WTC11 (cell line): ENCODE results near the gene PPAT.

Experiments used
- ATF1 ChIP-seq: sonication (generic); formaldehyde crosslinking; IDR thresholded peaks from 2 replicates; pipeline ENCODE4 v1.8.1; 2023; ENCODE audit warnings: mild to moderate bottlenecking, moderate library complexity, missing genetic modification reagents
- CREB1 ChIP-seq: sonication (generic); formaldehyde crosslinking; IDR thresholded peaks from 2 replicates; pipeline ENCODE4 v1.8.0; 2023; ENCODE audit warnings: mild to moderate bottlenecking, missing genetic modification reagents
- JUN ChIP-seq: sonication (generic); formaldehyde crosslinking; IDR thresholded peaks from 2 replicates; pipeline ENCODE4 v1.8.0; 2023; ENCODE audit warnings: mild to moderate bottlenecking, missing genetic modification reagents
- SP1 ChIP-seq: sonication (generic); formaldehyde crosslinking; conservative IDR thresholded peaks from 2 replicates; pipeline ENCODE4 v1.8.1; 2022; ENCODE audit warnings: missing genetic modification reagents
- TEAD1 ChIP-seq: sonication (generic); formaldehyde crosslinking; IDR thresholded peaks from 2 replicates; pipeline ENCODE4 v1.8.0; 2022; ENCODE audit warnings: mild to moderate bottlenecking, missing genetic modification reagents
- ZNF138 ChIP-seq: sonication (generic); formaldehyde crosslinking; conservative IDR thresholded peaks from 2 replicates; pipeline ENCODE4 v1.8.1; 2022; ENCODE audit warnings: mild to moderate bottlenecking, moderate library complexity, missing genetic modification reagents
- TF ChIP-seq, protein P1 (sequence below): fragments of 200-600 bp; IDR thresholded peaks from 2 replicates; pipeline ENCODE4 v1.8.0; 2022; ENCODE audit warnings: antibody characterized with exemption
- TF ChIP-seq, protein P2 (sequence below): fragments of 250-450 bp; sonication (Bioruptor Pico); conservative IDR thresholded peaks from 2 replicates; pipeline ENCODE4 v1.9.0; 2021; ENCODE audit warnings: mild to moderate bottlenecking
- TF ChIP-seq, protein P3 (sequence below): sonication (generic); formaldehyde crosslinking; IDR thresholded peaks from 2 replicates; pipeline ENCODE4 v1.8.0; 2022; ENCODE audit warnings: mild to moderate bottlenecking, missing genetic modification reagents
- TF ChIP-seq, protein P4 (sequence below): sonication (generic); formaldehyde crosslinking; IDR thresholded peaks from 2 replicates; pipeline ENCODE4 v1.8.1; 2023; ENCODE audit warnings: mild to moderate bottlenecking, missing genetic modification reagents, moderate library complexity
- TF ChIP-seq, protein P5 (sequence below): sonication (generic); formaldehyde crosslinking; IDR thresholded peaks from 2 replicates; pipeline ENCODE4 v1.8.1; 2022; ENCODE audit warnings: low read depth, mild to moderate bottlenecking, moderate library complexity, missing genetic modification reagents, borderline replicate concordance

DNA sequence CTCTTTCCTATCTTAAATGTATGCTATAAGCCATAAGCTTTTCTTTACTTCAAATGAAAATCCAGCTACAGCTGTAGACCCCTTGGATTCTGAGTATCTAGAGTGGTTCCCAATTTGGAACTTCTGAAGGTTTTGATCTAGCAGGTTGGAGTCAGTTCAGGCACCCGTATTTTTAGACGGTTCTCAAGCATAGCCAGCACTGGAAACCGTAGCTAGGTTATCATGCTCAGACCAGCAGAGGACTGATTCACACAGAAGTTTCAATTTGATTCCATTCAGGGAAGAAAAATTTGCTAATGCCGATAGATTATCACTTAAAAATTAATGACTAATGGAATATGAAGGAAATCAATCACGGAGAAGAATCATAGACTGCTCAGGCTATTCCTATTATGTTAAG, 11.2 kb downstream of the PPAT start:
- TF ChIP-seq SP1 (CRISPR knock-in tag) (no peak), TEAD1 (CRISPR knock-in tag) (no peak), ZNF138 (CRISPR knock-in tag) (no peak), CREB1 (CRISPR knock-in tag) (no peak), ATF1 (CRISPR knock-in tag) (no peak), JUN (CRISPR knock-in tag) (no peak)
- TF ChIP-seq, protein P1, sequence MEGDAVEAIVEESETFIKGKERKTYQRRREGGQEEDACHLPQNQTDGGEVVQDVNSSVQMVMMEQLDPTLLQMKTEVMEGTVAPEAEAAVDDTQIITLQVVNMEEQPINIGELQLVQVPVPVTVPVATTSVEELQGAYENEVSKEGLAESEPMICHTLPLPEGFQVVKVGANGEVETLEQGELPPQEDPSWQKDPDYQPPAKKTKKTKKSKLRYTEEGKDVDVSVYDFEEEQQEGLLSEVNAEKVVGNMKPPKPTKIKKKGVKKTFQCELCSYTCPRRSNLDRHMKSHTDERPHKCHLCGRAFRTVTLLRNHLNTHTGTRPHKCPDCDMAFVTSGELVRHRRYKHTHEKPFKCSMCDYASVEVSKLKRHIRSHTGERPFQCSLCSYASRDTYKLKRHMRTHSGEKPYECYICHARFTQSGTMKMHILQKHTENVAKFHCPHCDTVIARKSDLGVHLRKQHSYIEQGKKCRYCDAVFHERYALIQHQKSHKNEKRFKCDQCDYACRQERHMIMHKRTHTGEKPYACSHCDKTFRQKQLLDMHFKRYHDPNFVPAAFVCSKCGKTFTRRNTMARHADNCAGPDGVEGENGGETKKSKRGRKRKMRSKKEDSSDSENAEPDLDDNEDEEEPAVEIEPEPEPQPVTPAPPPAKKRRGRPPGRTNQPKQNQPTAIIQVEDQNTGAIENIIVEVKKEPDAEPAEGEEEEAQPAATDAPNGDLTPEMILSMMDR = no peak
- TF ChIP-seq, protein P2, sequence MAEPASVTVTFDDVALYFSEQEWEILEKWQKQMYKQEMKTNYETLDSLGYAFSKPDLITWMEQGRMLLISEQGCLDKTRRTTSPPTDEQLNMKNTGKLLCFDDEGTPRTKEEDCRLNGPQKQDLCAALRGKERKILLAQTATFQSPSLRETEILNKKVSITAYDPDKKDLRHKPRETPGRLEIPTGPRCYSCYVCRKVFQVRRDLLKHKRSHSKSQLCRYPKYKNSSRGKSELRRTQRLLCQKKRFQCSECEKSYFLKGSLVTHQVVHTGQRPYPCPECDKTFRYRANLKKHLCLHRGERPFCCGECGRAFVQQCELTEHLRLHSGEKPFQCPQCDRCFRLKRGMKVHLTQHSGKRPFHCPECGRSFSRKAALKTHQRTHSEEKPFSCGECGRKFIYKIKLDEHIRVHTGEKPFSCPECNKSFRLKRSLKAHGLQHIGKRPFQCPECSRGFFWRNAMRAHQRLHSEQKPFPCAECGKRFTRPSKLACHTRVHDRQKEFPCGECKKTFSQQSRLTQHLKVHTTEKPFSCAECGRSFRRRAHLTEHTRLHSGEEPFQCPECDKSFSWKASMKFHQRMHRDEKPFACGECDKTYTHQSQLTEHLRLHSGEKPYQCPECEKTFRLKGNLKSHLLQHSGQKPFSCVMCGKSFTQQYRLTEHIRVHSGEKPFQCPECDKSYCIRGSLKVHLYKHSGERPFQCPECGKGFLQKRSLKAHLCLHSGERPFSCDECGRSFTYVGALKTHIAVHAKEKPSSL (CRISPR knock-in tag) = no peak
- TF ChIP-seq, protein P3, sequence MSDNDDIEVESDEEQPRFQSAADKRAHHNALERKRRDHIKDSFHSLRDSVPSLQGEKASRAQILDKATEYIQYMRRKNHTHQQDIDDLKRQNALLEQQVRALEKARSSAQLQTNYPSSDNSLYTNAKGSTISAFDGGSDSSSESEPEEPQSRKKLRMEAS (CRISPR knock-in tag) = no peak
- TF ChIP-seq, protein P4, sequence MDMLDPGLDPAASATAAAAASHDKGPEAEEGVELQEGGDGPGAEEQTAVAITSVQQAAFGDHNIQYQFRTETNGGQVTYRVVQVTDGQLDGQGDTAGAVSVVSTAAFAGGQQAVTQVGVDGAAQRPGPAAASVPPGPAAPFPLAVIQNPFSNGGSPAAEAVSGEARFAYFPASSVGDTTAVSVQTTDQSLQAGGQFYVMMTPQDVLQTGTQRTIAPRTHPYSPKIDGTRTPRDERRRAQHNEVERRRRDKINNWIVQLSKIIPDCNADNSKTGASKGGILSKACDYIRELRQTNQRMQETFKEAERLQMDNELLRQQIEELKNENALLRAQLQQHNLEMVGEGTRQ = no peak
- TF ChIP-seq, protein P5, sequence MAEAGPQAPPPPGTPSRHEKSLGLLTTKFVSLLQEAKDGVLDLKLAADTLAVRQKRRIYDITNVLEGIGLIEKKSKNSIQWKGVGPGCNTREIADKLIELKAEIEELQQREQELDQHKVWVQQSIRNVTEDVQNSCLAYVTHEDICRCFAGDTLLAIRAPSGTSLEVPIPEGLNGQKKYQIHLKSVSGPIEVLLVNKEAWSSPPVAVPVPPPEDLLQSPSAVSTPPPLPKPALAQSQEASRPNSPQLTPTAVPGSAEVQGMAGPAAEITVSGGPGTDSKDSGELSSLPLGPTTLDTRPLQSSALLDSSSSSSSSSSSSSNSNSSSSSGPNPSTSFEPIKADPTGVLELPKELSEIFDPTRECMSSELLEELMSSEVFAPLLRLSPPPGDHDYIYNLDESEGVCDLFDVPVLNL (CRISPR knock-in tag) = no peak
